ENCODE measurements around the gene ASCL1.

Gene ASCL1

DNA sequence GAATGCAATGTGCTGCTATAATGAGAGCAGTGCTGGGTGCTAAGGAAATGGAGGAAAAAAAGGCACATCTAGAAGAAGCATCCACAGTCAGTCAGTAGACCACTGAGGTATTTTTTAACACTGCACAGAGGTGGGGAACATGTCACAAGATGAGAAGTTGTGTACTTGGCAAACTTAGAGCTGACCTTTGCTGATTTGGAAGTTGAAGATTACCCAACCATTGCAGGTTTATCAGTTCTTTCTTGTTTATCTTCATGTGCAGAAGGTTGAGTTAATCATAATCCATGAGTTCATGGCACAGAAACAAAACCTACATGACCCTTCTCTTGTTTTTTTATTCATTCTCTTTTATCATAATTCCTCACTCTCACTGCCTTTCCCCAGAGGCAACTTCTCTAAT, 37.2 kb upstream of the ASCL1 start:
- CTCF ChIA-PET: no interaction called here

DNA sequence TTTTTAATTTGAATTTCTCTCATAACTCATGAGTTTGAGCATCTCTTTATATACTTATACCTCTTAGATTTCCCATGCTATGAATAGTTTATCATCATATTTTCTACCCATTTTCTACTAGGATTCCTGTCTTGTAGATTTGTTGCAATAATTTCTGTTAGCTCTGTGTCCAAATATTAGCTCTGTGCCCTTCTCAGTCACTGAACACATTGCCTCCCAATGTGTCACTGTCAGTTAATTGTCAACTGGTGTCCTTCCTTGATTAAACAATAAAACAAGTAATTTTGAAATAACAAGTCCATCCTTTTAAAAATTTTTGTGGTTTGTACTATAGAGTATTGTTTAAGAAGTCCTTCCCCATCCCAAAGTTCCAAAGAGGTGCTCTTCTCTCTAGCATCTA, 36.2 kb upstream of the ASCL1 start:
- Histone ChIP-seq H3K27ac (ENCODE audit: extremely low read depth, low read depth, low read length) (no peak overlapping the region), H3K9me3 (ENCODE audit: control insufficient read depth, insufficient read depth, low read depth, low read length) (no peaks in the 10 kb centered on the region), H3K4me3 (ENCODE audit: low read depth, low read length) (no peak overlapping the region), H3K4me1 (ENCODE audit: control insufficient read depth, insufficient read depth, low read length) (no peaks in the 10 kb centered on the region), H3K36me3 (ENCODE audit: control insufficient read depth in 2 of 2, insufficient read depth in 1 of 2, low read length in 2 of 2) (no peaks in the 10 kb centered on the region)
- no peak for TF ChIP-seq ZNF221 (tag by site-specific recombination; IDR thresholded peaks at IDR 0.05; ENCODE audit: borderline replicate concordance)
- TF ChIP-seq EGR2 (tag by site-specific recombination; IDR thresholded peaks at IDR 0.05; ENCODE audit: low read depth): no peak
- no peak for TF ChIP-seq MEIS1 (CRISPR knock-in tag; IDR thresholded peaks at IDR 0.05; ENCODE audit: borderline replicate concordance)
- TF ChIP-seq, protein P1, sequence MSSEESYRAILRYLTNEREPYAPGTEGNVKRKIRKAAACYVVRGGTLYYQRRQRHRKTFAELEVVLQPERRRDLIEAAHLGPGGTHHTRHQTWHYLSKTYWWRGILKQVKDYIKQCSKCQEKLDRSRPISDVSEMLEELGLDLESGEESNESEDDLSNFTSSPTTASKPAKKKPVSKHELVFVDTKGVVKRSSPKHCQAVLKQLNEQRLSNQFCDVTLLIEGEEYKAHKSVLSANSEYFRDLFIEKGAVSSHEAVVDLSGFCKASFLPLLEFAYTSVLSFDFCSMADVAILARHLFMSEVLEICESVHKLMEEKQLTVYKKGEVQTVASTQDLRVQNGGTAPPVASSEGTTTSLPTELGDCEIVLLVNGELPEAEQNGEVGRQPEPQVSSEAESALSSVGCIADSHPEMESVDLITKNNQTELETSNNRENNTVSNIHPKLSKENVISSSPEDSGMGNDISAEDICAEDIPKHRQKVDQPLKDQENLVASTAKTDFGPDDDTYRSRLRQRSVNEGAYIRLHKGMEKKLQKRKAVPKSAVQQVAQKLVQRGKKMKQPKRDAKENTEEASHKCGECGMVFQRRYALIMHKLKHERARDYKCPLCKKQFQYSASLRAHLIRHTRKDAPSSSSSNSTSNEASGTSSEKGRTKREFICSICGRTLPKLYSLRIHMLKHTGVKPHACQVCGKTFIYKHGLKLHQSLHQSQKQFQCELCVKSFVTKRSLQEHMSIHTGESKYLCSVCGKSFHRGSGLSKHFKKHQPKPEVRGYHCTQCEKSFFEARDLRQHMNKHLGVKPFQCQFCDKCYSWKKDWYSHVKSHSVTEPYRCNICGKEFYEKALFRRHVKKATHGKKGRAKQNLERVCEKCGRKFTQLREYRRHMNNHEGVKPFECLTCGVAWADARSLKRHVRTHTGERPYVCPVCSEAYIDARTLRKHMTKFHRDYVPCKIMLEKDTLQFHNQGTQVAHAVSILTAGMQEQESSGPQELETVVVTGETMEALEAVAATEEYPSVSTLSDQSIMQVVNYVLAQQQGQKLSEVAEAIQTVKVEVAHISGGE (tag by site-specific recombination; conservative IDR thresholded peaks at IDR 0.05; ENCODE audit: low read depth): no peak
- TF ChIP-seq ZNF561 (tag by site-specific recombination; IDR thresholded peaks at IDR 0.05; ENCODE audit: borderline replicate concordance): no peak
- no peak for TF ChIP-seq ZSCAN16 (tag by site-specific recombination; IDR thresholded peaks at IDR 0.05)
- TF ChIP-seq, protein P2, sequence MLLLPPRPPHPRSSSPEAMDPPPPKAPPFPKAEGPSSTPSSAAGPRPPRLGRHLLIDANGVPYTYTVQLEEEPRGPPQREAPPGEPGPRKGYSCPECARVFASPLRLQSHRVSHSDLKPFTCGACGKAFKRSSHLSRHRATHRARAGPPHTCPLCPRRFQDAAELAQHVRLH (tag by site-specific recombination; IDR thresholded peaks at IDR 0.05): no peak
- TF ChIP-seq ZNF211 (tag by site-specific recombination; IDR thresholded peaks at IDR 0.05; ENCODE audit: low read depth): no peak
- TF ChIP-seq YY1 (tag by site-specific recombination; IDR thresholded peaks at IDR 0.05): no peak
- no peak for TF ChIP-seq MYNN (tag by site-specific recombination; IDR thresholded peaks at IDR 0.05; ENCODE audit: borderline replicate concordance)
- TF ChIP-seq ZBTB17 (tag by site-specific recombination; IDR thresholded peaks at IDR 0.05): no peak
- TF ChIP-seq ZEB2 (tag by site-specific recombination; IDR thresholded peaks at IDR 0.05): no peak
- TF ChIP-seq SP2 (tag by site-specific recombination; IDR thresholded peaks at IDR 0.05): no peak
- no peak for TF ChIP-seq ZNF133 (tag by site-specific recombination; IDR thresholded peaks at IDR 0.05)
- no peak for TF ChIP-seq YY2 (tag by site-specific recombination; IDR thresholded peaks at IDR 0.05)
- no peak for TF ChIP-seq ZNF654 (tag by site-specific recombination; IDR thresholded peaks at IDR 0.05; ENCODE audit: low read depth)
- POLR2A ChIA-PET: no interaction called here
- CTCF ChIA-PET: interaction anchor here (0.6 kb wide), 1 partner anchor 26 kb away, joined by 3 read pairs; no protein-coding TSS in a partner anchor

More for the DNA sequence above, 37.2 kb upstream of the ASCL1 start:
- Histone ChIP-seq H3K4me1 (ENCODE audit: control insufficient read depth, insufficient read depth, low read length) (no peaks in the 10 kb centered on the region), H3K9me3 (ENCODE audit: control insufficient read depth, insufficient read depth, low read depth, low read length) (no peaks in the 10 kb centered on the region), H3K4me3 (ENCODE audit: low read depth, low read length) (no peak overlapping the region), H3K27ac (ENCODE audit: extremely low read depth, low read depth, low read length) (no peak overlapping the region), H3K36me3 (ENCODE audit: control insufficient read depth in 2 of 2, insufficient read depth in 1 of 2, low read length in 2 of 2) (no peaks in the 10 kb centered on the region)
- POLR2A ChIA-PET: no interaction called here
- TF ChIP-seq ZNF560 (tag by site-specific recombination; IDR thresholded peaks at IDR 0.05; ENCODE audit: borderline replicate concordance) (no peak), MYNN (tag by site-specific recombination; IDR thresholded peaks at IDR 0.05; ENCODE audit: borderline replicate concordance) (no peak), RBAK (tag by site-specific recombination; IDR thresholded peaks at IDR 0.05) (no peak), ZNF530 (tag by site-specific recombination; IDR thresholded peaks at IDR 0.05; ENCODE audit: low read depth) (no peak), ZNF248 (tag by site-specific recombination; IDR thresholded peaks at IDR 0.05) (no peak), ZNF121 (tag by site-specific recombination; IDR thresholded peaks at IDR 0.05) (no peak), ZNF658 (tag by site-specific recombination; IDR thresholded peaks at IDR 0.05) (no peak), ZNF624 (tag by site-specific recombination; IDR thresholded peaks at IDR 0.05) (no peak), ZNF747 (tag by site-specific recombination; IDR thresholded peaks at IDR 0.05) (no peak), ZNF266 (tag by site-specific recombination; IDR thresholded peaks at IDR 0.05; ENCODE audit: low read depth) (no peak), OVOL3 (tag by site-specific recombination; IDR thresholded peaks at IDR 0.05) (no peak), ZNF174 (tag by site-specific recombination; IDR thresholded peaks at IDR 0.05) (no peak)
- TF ChIP-seq, protein P3, sequence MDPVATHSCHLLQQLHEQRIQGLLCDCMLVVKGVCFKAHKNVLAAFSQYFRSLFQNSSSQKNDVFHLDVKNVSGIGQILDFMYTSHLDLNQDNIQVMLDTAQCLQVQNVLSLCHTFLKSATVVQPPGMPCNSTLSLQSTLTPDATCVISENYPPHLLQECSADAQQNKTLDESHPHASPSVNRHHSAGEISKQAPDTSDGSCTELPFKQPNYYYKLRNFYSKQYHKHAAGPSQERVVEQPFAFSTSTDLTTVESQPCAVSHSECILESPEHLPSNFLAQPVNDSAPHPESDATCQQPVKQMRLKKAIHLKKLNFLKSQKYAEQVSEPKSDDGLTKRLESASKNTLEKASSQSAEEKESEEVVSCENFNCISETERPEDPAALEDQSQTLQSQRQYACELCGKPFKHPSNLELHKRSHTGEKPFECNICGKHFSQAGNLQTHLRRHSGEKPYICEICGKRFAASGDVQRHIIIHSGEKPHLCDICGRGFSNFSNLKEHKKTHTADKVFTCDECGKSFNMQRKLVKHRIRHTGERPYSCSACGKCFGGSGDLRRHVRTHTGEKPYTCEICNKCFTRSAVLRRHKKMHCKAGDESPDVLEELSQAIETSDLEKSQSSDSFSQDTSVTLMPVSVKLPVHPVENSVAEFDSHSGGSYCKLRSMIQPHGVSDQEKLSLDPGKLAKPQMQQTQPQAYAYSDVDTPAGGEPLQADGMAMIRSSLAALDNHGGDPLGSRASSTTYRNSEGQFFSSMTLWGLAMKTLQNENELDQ (tag by site-specific recombination; IDR thresholded peaks at IDR 0.05; ENCODE audit: low read depth): no peak
- TF ChIP-seq, protein P4, sequence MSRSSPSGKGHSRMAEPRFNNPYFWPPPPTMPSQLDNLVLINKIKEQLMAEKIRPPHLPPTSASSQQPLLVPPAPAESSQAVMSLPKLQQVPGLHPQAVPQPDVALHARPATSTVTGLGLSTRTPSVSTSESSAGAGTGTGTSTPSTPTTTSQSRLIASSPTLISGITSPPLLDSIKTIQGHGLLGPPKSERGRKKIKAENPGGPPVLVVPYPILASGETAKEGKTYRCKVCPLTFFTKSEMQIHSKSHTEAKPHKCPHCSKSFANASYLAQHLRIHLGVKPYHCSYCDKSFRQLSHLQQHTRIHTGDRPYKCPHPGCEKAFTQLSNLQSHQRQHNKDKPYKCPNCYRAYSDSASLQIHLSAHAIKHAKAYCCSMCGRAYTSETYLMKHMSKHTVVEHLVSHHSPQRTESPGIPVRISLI (tag by site-specific recombination; IDR thresholded peaks at IDR 0.05): no peak
- TF ChIP-seq, protein P5, sequence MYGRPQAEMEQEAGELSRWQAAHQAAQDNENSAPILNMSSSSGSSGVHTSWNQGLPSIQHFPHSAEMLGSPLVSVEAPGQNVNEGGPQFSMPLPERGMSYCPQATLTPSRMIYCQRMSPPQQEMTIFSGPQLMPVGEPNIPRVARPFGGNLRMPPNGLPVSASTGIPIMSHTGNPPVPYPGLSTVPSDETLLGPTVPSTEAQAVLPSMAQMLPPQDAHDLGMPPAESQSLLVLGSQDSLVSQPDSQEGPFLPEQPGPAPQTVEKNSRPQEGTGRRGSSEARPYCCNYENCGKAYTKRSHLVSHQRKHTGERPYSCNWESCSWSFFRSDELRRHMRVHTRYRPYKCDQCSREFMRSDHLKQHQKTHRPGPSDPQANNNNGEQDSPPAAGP (tag by site-specific recombination; IDR thresholded peaks at IDR 0.05): no peak

All from HEK293 (cell line).